GM10266 (cell line): ENCODE data around the gene ZBTB44.
"Not testable (repeated sequence)": the region's sequence is repeated elsewhere in the genome, so short reads cannot be mapped to it uniquely, and the experiment has no call there.

ENCODE experiments used
- DNase-seq: peaks from one replicate; pipeline ENCODE4 v3.0.0; 2012; ENCODE audit errors: extremely low spot score
- CTCF ChIP-seq: IDR thresholded peaks from 2 replicates; pipeline ENCODE4 v1.5.1; 2012; ENCODE audit warnings: mild to moderate bottlenecking, low read depth; ENCODE audit not compliant: control insufficient read depth, insufficient read depth; ENCODE audit errors: missing control alignments

Gene ZBTB44

DNA sequence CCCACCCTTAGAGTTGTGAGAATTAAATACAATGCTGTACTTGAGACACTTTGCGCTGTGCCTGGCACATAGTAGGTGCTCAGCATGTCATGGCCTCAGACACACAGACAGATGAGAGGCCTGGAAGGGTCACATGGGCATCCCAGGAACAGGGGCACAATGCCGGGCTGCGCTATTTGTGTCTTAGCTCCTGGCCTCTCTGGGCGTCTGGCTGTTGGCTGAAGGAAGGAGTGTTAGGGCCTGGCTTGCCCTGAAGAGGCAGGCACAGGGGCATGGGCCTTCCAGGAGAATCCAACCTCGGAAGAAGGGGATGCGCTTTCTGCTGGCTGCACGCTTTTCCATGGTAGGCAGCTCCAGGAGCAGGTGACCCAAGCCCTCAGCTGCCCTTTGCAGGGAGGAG lies 113.7 kb downstream of the ZBTB44 start:
- no peak for DNase-seq
- no peak for TF ChIP-seq CTCF

DNA sequence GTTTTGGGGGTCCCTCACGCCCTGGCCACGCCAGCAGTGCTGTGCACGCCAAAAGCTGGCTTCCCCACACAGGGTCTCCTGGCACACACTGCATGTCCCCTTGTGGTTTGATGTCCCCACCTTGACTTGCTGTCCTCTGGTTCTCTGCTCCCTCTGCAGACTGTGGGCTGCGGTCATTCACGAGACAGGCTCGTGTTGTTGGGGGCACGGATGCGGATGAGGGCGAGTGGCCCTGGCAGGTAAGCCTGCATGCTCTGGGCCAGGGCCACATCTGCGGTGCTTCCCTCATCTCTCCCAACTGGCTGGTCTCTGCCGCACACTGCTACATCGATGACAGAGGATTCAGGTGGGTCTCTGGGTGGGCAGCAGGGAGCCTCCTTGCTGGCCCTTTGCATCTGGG lies 114.9 kb downstream of the ZBTB44 start:
- no peak for DNase-seq
- TF ChIP-seq CTCF, result no peak

DNA sequence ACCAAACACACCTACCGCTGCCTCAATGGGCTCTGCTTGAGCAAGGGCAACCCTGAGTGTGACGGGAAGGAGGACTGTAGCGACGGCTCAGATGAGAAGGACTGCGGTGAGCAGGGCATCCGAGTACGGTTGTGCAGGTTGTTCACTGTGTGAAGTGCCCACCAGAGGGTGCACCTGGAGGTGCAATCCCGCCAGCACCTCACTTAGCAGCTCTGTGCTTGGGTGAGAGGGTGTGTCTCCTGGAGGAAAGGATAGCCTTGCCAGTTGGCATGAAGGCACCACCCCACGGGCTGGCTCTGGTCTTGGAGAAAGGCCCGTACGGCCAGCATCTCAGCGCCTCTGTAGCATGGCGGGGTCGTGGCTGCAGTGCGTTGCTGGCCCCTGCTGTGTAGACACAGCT lies 115.8 kb downstream of the ZBTB44 start:
- no peak for TF ChIP-seq CTCF
- no peak for DNase-seq

DNA sequence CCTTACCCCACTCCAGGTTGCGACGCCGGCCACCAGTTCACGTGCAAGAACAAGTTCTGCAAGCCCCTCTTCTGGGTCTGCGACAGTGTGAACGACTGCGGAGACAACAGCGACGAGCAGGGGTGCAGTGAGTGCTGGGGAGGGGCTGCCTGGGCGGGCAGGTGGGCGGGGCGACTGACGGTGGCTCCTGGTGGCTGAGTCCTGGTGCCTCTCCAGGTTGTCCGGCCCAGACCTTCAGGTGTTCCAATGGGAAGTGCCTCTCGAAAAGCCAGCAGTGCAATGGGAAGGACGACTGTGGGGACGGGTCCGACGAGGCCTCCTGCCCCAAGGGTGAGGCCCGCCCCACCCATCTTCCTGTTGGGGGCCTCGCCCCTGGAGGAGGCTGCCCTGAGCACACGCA lies 116.4 kb downstream of the ZBTB44 start:
- no peak for DNase-seq
- no peak for TF ChIP-seq CTCF

DNA sequence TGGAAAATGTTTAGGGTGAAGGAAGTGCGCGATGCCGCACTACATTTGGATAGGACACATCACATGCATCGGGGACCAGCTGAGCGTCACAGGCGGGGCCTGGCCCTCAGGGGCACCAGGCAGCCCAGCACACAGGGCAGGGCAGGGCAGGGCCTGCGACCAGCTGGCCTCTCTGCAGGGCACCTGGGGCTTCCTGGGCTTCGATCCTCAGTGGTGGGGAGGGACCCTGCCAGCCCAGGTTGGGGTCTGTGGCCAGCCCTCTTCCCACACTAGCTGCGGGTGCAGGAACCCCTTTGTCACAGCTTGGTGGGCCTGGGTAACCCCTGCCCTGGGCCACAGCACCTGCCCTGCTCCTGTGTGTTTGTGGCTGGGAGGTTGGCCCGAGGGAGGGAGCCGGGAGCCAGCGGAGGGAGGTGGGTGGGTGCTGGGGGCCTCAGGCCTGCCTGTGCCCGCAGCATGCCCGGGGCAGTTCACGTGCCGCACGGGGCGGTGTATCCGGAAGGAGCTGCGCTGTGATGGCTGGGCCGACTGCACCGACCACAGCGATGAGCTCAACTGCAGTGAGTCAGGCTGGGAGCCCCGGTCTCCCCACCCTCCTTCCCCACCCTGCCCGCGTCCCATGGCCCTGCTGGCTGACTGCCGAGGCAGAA lies 117.2 kb downstream of the ZBTB44 start:
- TF ChIP-seq CTCF, result no peak
- no peak for DNase-seq

DNA sequence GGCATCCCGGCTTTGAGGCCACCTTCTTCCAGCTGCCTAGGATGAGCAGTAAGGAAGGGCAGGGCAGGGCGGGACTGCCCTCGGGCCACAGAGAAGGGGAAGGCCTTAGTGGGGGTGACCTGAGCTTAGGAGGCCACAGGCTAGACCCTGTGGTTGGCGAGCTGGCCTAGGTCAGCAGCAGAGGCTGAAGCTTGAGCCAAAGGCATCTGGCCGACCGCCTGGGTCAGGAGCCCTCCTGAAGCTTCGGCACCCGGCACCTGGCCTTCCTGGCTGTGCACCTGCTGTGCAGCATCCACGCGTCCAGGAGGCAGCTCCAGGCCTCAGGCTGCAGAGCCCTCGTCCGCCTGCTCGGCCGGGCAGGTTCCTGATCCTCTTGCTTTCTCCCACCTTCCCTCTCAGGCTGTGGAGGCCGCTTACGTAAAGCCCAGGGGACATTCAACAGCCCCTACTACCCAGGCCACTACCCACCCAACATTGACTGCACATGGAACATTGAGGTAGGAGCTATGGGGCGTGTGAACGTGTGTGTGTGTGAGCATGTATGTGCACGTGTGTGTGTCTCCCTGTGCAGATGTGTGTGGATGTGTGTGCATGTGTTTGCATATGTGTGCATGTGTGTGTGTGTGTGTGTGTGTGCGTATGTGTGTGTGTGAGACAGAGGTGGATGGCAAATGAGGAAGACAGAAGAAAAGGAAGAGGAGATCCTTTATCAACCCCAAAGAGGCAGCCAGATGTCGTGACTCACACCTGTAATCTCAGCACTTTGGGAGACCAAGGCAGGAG lies 120.3 kb downstream of the ZBTB44 start:
- no peak for TF ChIP-seq CTCF
- no peak for DNase-seq

DNA sequence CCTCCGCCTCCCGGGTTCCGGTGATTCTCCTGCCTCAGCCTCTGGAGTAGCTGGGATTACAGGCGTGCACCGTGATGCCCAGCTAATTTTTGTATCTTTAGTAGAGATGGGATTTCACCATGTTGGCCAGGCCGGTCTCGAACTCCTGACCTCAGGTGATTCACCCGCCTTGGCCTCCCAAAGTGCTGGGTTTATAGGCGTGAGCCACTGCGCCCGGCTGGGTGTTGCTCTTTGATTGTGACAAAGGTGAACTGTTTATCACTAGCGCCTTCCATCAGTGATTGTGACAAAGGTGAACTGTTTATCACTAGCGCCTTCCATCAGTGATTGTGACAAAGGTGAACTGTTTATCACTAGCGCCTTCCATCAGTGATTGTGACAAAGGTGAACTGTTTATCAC lies 121.2 kb downstream of the ZBTB44 start:
- DNase-seq, result not testable (repeated sequence)
